Neural cell (in vitro differentiated cells): ENCODE measurements around the gene FCN1. TPM values are rescaled to one million over a fixed set of nuclear protein-coding genes. Genes with fewer than 3 reads are reported as not detected.

Experiments
- H2AFZ ChIP-seq: fragments of 200-600, 300-800 bp; sonication (generic), shearing (Covaris generic); 2 replicates; pipeline ENCODE4 v1.6.0; 2014; ENCODE audit warnings: low read depth, mild to moderate bottlenecking, antibody characterized with exemption, low read length, moderate library complexity
- H3F3A ChIP-seq: fragments of 200-600 bp; shearing (Covaris generic); 2 replicates; pipeline ENCODE4 v1.6.1; 2016; ENCODE audit warnings: mild to moderate bottlenecking, moderate library complexity, mixed read lengths, antibody characterized with exemption, low read length; ENCODE audit not compliant: insufficient read depth, poor library complexity, severe bottlenecking
- H3K27ac ChIP-seq: fragments of 200-600, 300-800 bp; sonication (generic), shearing (Covaris generic); 2 replicates; pipeline ENCODE4 v1.5.1; 2014; ENCODE audit warnings: mild to moderate bottlenecking, low read length, moderate library complexity
- H3K27me3 ChIP-seq: fragments of 300-800, 200-600 bp; sonication (generic), shearing (Covaris generic); 2 replicates; pipeline ENCODE4 v1.6.0; 2014; ENCODE audit warnings: mild to moderate bottlenecking, low read depth, low read length, moderate library complexity; ENCODE audit not compliant: insufficient read depth
- H3K36me3 ChIP-seq: fragments of 300-800, 200-600 bp; sonication (generic), shearing (Covaris generic); 2 replicates; pipeline ENCODE4 v1.5.1; 2014; ENCODE audit warnings: mild to moderate bottlenecking, antibody characterized with exemption, low read length, moderate library complexity; ENCODE audit not compliant: insufficient read depth
- H3K4me2 ChIP-seq: fragments of 300-800, 200-600 bp; sonication (generic), shearing (Covaris generic); 2 replicates; pipeline ENCODE4 v1.6.0; 2014; ENCODE audit warnings: mild to moderate bottlenecking, low read length
- H3K4me3 ChIP-seq: fragments of 300-800, 200-600 bp; sonication (generic), shearing (Covaris generic); 2 replicates; pipeline ENCODE4 v1.5.1; 2014; ENCODE audit warnings: mild to moderate bottlenecking, low read length, moderate library complexity
- H3K79me2 ChIP-seq: fragments of 200-600 bp; shearing (Covaris generic); replicated peaks from 2 replicates; pipeline ENCODE4 v1.6.0; 2014; ENCODE audit warnings: mild to moderate bottlenecking, low read length, moderate library complexity; ENCODE audit not compliant: insufficient read depth
- H3K9ac ChIP-seq: fragments of 300-800, 200-600 bp; sonication (generic), shearing (Covaris generic); 2 replicates; pipeline ENCODE4 v1.6.1; 2016; ENCODE audit warnings: mild to moderate bottlenecking, low read length, mixed read lengths
- H3K9me2 ChIP-seq: fragments of 200-600 bp; shearing (Covaris generic); 2 replicates; pipeline ENCODE4 v1.6.1; 2016; ENCODE audit warnings: mild to moderate bottlenecking, low read length, mixed read lengths; ENCODE audit not compliant: insufficient read depth
- H3K9me3 ChIP-seq: fragments of 200-600, 300-800 bp; sonication (generic), shearing (Covaris generic); 2 replicates; pipeline ENCODE4 v1.6.1; 2016; ENCODE audit warnings: mild to moderate bottlenecking, mixed run types, low read length, moderate library complexity, mixed read lengths
- H4K20me1 ChIP-seq: fragments of 200-600 bp; shearing (Covaris generic); 2 replicates; pipeline ENCODE4 v1.6.1; 2016; ENCODE audit warnings: mild to moderate bottlenecking, mixed run types; ENCODE audit not compliant: insufficient read depth
- EP300 ChIP-seq: fragments of 450-650 bp; conservative IDR thresholded peaks from 2 replicates; pipeline ENCODE4 v1.6.1; 2014; ENCODE audit warnings: antibody characterized with exemption, mild to moderate bottlenecking, moderate library complexity; ENCODE audit not compliant: poor library complexity, severe bottlenecking
- EZH2 ChIP-seq: fragments of 200-600, 300-800 bp; shearing (Covaris generic), sonication (generic); IDR thresholded peaks from 2 replicates; pipeline ENCODE4 v1.6.1; 2014; ENCODE audit warnings: antibody characterized with exemption, low read length, borderline replicate concordance, mild to moderate bottlenecking; ENCODE audit not compliant: insufficient read depth, poor library complexity, severe bottlenecking
- MXI1 ChIP-seq: fragments of 450-650 bp; conservative IDR thresholded peaks from 2 replicates; pipeline ENCODE4 v1.6.1; 2014; ENCODE audit warnings: antibody characterized with exemption, mild to moderate bottlenecking; ENCODE audit not compliant: poor library complexity, severe bottlenecking
- POLR2AphosphoS5 ChIP-seq: IDR thresholded peaks from 2 replicates; pipeline ENCODE4 v1.6.1; 2012
- RAD21 ChIP-seq: fragments of 450-650 bp; conservative IDR thresholded peaks from 2 replicates; pipeline ENCODE4 v1.6.1; 2014; ENCODE audit warnings: antibody characterized with exemption, mild to moderate bottlenecking, moderate library complexity
- SMC3 ChIP-seq: fragments of 450-650 bp; conservative IDR thresholded peaks from 2 replicates; pipeline ENCODE4 v1.6.1; 2014; ENCODE audit warnings: antibody characterized with exemption, mild to moderate bottlenecking, moderate library complexity; ENCODE audit not compliant: poor library complexity
- TAF1 ChIP-seq: IDR thresholded peaks from 2 replicates; pipeline ENCODE4 v1.6.1; 2012; ENCODE audit warnings: low read depth
- polyA plus RNA-seq: library from polyadenylated mRNA; depleted of rRNA; stranded (reverse); fragments of >200 nt; gene quantifications from 2 replicates; pipeline ENCODE4 v1.2.3, GENCODE V29; 2014
- TF ChIP-seq, protein P1 (sequence below): fragments of 450-650 bp; IDR thresholded peaks from 2 replicates; pipeline ENCODE4 v1.5.1; 2014; ENCODE audit warnings: antibody characterized with exemption, mild to moderate bottlenecking, moderate library complexity; ENCODE audit not compliant: poor library complexity, severe bottlenecking
- TF ChIP-seq, protein P2 (sequence below): IDR thresholded peaks from 2 replicates; pipeline ENCODE4 v1.6.1; 2012; ENCODE audit warnings: borderline replicate concordance

Gene FCN1
- polyA plus RNA-seq, 1 donor from 2014 or later = not detected

DNA sequence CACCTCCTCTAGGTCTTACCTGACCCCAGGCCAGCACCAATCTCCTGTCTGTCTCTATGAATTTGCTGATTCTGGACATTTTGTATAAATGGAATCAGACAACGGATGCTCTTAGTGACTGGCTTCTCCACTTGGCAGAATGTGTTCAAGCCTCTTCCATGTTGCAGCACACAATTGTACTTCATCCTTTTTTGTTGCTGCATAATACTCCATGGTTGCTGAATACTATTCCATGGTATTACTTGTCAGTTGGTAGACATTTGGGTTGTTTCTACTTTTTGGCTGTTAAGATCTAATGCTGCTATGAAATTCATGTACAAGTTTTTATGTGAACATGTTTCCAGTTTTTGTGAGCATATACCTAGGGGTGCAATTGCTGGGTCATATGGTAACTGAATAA is 34.3 kb upstream of the FCN1 start:
- Histone ChIP-seq H3F3A (no peaks in the 10 kb centered on the region), H3K9me3 (no peaks in the 10 kb centered on the region), H2AFZ (no peak overlapping the region), H3K4me2 (no peak overlapping the region), H4K20me1 (no peaks in the 10 kb centered on the region), H3K36me3 (no peaks in the 10 kb centered on the region), H3K9ac (no peak overlapping the region), H3K79me2 (no peaks in the 10 kb centered on the region), H3K4me3 (no peak overlapping the region), H3K27ac (no peak overlapping the region), H3K27me3 (no peaks in the 10 kb centered on the region), H3K9me2 (no peaks in the 10 kb centered on the region)
- TF ChIP-seq MXI1 = no peak
- TF ChIP-seq, protein P1, sequence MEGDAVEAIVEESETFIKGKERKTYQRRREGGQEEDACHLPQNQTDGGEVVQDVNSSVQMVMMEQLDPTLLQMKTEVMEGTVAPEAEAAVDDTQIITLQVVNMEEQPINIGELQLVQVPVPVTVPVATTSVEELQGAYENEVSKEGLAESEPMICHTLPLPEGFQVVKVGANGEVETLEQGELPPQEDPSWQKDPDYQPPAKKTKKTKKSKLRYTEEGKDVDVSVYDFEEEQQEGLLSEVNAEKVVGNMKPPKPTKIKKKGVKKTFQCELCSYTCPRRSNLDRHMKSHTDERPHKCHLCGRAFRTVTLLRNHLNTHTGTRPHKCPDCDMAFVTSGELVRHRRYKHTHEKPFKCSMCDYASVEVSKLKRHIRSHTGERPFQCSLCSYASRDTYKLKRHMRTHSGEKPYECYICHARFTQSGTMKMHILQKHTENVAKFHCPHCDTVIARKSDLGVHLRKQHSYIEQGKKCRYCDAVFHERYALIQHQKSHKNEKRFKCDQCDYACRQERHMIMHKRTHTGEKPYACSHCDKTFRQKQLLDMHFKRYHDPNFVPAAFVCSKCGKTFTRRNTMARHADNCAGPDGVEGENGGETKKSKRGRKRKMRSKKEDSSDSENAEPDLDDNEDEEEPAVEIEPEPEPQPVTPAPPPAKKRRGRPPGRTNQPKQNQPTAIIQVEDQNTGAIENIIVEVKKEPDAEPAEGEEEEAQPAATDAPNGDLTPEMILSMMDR = no peak
- no peak for TF ChIP-seq EP300
- TF ChIP-seq SMC3 = no peak
- TF ChIP-seq TAF1 = no peak
- TF ChIP-seq, protein P2, sequence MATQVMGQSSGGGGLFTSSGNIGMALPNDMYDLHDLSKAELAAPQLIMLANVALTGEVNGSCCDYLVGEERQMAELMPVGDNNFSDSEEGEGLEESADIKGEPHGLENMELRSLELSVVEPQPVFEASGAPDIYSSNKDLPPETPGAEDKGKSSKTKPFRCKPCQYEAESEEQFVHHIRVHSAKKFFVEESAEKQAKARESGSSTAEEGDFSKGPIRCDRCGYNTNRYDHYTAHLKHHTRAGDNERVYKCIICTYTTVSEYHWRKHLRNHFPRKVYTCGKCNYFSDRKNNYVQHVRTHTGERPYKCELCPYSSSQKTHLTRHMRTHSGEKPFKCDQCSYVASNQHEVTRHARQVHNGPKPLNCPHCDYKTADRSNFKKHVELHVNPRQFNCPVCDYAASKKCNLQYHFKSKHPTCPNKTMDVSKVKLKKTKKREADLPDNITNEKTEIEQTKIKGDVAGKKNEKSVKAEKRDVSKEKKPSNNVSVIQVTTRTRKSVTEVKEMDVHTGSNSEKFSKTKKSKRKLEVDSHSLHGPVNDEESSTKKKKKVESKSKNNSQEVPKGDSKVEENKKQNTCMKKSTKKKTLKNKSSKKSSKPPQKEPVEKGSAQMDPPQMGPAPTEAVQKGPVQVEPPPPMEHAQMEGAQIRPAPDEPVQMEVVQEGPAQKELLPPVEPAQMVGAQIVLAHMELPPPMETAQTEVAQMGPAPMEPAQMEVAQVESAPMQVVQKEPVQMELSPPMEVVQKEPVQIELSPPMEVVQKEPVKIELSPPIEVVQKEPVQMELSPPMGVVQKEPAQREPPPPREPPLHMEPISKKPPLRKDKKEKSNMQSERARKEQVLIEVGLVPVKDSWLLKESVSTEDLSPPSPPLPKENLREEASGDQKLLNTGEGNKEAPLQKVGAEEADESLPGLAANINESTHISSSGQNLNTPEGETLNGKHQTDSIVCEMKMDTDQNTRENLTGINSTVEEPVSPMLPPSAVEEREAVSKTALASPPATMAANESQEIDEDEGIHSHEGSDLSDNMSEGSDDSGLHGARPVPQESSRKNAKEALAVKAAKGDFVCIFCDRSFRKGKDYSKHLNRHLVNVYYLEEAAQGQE = no peak

DNA sequence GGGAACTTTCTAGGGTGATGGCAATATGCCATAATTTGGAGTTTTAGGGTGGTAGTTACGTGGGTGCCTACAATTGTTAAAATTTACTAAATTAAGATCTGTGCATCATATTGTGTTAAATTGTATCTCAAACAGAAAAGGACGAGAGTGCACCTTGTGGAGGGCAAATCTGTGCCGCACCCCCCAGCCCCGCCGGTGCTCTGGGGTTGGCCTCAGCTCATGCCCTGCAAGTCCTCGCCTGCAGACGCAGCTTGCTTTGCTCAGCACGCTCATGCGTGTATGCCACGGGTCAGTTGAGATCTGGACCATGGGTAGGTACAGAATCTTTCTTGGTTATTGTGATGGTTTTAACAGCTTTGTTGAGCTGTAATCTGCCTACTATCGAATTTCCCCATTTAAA is 33.7 kb upstream of the FCN1 start:
- Histone ChIP-seq H3K27me3 (no peaks in the 10 kb centered on the region), H3K4me3 (no peak overlapping the region), H3K9me2 (no peaks in the 10 kb centered on the region), H3K79me2 (no peaks in the 10 kb centered on the region), H3K36me3 (no peaks in the 10 kb centered on the region), H3F3A (no peaks in the 10 kb centered on the region), H3K27ac (no peak overlapping the region), H4K20me1 (no peaks in the 10 kb centered on the region), H3K9me3 (no peaks in the 10 kb centered on the region), H2AFZ (no peak overlapping the region), H3K4me2 (no peak overlapping the region), H3K9ac (no peak overlapping the region)
- TF ChIP-seq, protein P1 = no peak
- TF ChIP-seq EP300 (no peak), EZH2 (no peak), SMC3 (no peak), RAD21 (no peak), TAF1 (no peak), POLR2AphosphoS5 (no peak), MXI1 (no peak)
- TF ChIP-seq, protein P2 = no peak
